Measurements from ENCODE around the gene LST1.
"Not testable (repeated sequence)": the region's sequence is repeated elsewhere in the genome, so short reads cannot be mapped to it uniquely, and the experiment has no call there.

LST1 gene

DNA sequence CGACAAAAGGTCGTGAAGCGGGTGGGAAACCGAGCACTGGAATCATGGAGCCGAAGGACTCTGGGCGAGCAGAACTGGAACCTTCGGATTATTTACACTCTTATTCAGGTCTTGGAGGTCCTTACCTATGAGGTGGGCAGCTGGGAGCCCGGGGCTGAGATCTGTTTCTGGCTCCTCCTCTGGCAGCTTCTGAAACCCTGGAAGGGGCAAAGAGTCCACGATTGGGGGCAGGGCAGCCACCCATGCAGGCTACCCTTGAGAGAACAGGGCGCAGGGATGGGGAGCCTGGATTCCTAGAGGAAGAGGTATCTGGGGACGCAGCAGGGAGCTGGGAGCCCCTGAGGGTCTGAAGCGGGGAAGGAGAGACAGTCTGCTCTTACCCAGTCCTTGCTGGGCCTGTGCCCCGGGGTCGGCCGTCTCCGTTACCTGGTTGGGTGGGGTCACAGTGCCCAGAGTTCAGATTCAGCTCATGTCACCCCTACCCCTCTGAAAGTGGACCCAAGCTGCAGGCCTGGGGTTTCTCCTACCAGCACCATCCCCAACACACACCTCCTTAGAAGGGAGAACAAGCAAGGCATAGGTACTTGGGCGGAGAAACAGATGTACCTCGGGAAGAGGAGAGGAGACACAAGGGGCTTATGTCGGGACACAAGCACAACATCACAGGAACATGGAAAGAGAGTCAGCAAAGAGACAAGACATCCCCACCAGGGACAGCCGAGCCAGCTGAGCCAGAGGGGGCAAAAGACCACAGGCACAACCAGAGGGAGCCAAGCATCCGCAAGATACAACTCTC is 4.4 kb upstream of the LST1 start:
- no peak for DNase-seq

DNA sequence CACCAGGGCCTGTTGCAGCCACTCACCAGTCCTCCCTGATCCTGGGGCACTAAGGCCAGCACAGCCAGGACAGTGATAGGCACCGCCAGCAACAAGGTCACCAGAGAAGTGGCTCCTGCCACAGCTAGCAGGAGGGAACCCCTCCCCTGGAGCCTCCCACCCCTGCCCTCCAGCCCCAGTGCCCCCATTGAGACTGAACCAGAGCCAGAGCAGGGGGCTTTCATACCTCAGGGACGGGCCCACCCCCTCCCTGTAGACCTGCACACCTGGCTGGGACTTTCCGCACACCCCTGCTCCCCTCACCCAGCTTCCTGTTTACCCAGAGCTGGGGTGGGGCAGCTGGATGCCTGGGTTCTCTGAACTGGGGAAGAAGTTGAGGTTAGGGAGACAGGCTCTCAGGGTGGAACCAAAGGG is 3.8 kb upstream of the LST1 start, which contains the start of gene LTB:
LTB (minus strand) TSS at position 195 of the 414 bp plus-strand sequence; CDS start at position 188, 7 bp downstream.
- no peak for DNase-seq

DNA sequence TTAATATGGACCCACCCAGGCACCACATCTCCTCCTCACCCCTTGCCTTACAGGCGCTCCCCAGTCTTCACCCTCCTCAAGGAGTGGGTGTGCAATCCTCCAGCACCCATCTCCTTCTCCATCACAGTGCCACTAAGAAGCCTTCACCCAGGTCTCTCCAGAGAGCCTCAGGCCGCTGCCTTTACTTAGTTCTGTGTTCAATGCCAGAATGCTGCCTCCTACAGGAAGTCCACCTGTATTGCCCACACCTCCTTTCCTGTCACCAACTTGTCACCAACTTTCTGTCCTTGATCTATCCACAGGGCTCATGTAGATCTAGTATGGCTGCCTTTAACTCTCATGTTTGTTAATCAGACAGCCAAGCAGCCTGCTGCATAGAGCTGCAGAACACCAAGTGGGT is 586 bp upstream of the LST1 start:
- DNase-seq = no peak

DNA sequence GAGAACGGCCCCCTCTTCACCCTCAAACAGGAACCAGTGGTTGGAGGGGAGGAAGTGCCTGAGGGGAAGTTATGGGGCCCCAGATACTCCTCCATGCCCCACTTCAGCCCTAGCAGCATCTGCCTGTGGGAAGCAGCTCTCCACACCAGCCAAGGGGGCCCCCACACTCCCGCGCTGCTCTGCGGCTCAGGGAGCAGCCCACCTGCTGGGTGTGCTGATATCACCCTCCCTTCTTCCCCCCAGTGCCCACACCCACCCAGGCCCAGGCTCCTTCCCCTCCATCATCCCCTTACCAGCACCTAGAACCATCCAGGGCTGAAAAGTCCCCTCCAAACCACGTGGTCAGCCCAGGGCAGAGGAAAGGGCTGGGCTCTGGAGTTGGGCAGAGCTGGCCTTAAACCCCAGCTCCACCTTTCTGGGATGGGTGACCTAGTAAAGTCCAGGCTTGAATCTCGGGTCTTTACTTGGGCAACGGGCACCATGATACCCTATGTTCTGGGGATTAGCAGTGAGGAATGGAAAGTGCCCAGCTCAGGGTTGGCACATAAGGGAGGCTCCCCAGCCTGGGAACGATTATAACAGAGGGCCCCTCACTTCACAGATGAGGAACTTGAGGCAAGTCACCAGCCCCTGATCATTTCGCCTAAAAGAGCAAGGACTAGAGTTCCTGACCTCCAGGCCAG is 663 bp downstream of the LST1 start:
- DNase-seq = no peak

DNA sequence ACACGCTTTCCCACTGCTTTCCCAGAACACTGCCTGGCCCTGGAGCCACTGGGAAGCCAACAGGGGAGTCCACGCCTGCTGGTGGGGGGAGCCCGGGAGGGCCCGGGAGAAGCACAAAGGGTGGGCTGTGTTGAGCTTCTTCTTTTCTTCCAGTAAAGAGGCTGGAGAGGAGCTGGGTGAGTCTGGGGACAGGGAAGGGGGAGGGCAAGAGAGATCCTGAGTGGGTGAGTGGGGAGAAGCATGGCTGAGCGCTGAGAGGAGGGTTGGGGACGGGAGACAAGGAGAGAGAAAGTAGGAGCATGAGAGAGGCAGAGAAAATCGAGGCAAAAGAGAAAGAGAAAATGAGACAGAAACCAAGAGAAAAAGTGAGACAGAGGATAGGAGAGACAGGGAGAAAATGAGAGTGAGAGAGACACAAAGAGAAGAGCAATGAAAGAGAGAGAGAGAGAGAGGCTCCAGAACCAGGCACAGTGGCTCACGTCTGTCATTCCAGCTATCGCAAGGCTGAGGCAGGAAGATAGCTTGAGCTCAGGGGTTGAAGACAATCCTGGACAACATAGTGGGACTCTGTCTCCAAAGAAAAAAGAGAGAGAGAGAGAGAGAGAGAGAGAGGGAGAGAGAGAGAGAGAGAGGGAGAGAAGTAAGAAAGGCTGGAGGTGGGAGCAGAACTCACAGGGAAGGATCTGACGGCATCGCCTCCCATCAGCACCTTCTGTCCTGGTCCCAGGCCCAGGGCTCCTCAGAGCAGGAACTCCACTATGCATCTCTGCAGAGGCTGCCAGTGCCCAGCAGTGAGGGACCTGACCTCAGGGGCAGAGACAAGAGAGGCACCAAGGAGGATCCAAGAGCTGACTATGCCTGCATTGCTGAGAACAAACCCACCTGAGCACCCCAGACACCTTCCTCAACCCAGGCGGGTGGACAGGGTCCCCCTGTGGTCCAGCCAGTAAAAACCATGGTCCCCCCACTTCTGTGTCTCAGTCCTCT is 2.0 kb downstream of the LST1 start:
- no peak for DNase-seq

DNA sequence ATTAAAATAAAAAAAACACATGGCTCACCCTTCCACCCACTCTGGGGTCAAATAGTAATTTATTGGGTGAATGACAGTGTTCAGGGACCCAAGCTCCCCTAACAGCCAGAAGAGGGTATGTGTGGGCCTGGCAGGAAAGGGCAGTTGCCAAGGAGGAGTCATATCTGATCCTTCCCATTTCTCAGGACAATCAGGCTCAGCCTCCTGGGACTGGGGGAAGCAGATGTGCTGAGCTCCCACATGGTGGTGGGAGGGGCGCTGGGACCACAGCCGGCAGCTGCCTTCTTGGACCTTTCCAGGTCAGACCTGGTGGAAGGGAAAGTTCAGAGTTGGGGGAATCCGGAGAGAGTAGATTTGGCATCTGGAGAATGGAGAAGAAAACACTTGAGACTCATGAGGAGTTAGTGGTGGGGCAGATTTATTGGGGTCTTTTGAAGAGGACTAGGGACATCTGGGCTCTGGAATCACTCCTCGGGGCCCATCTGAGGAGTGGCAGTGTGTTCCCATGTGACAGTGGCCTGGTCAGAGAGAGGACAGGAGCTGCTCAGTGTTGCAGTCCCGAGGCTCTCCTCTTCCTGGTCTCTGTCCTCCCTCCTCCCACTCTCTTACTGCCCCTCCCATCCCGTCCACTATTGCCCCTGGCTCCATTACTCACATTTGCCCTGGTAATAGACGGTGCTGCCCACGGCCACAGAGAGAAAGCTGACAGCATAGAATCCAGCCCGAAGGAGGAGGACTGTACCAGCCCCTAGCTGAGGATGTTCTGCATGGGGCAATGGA is 3.0 kb downstream of the LST1 start:
- no peak for DNase-seq

DNA sequence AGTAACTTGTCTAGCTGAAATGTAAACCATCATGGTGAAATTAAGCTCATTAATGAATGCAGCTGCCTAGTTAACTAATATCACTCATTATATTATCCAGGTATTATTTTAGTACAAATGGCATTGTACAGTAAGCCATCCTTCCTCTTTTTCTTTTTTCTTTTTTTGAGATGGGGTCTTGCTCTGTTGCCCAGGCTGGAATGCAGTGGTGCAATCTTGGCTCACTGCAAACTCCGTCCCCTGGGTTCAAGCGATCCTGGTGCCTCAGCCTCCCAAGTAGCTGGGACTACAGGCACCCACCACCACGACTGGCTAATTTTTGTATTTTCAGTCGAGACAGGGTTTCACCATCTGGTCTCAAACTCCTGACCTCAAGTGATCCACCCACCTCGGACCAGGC is 4.6 kb downstream of the LST1 start:
- DNase-seq = not testable (repeated sequence)

DNA sequence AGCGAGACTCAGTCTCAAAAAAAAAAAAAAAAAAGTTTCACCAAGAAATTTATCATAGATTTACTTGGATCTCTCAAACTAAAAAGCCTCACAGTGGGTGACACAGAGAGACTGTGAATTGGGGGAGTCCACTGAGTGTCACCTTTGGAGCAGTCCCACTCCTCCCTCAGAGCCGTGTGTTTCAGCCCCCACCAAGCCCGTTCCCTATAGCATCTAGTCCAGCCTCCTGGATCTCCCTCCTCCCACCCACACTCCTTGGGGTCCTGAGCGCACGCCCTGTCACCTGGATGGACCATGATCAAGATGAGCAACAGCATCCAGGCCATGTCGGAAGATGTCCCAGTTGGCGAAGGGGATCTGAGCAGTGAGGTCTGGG is 6.3 kb downstream of the LST1 start:
- no peak for DNase-seq

DNA sequence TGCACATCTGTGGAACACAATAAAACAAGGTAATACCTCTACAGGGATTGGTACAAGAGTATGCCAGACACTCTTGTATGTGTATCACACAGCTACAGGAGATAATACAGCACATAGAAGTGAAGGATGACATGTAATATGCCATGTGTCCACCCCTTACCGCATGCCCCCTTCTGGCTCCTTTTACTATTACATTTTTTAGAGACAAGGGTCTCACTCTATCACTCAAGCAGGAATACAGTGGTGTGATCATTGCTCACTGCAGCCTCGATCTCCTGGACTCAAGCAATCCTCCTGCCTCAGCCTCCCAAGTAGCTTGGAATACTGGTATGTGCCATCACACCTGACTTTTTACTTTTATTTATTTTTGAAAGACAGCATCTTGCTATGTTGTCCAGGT is 10.9 kb downstream of the LST1 start:
- DNase-seq = no peak

DNA sequence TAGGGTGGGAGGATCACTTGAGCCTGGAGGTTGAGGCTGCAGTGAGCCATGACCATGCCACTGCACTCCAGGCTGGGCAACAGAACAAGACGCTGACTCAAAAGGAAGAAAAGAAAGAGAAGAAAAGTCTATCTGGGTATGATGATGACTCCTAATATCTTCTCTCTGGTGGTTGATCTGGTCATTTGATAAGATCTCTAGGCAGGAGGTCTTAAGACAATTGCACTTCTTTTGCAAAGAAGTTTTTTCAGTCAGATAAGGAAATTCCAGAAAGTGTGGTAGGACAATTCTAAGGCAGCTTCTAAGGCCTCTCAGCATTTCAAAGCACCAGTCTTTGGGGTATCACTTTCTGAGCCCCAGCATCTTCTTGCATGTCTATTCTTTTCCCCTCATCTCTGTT is 21.2 kb downstream of the LST1 start:
- no peak for DNase-seq

DNA sequence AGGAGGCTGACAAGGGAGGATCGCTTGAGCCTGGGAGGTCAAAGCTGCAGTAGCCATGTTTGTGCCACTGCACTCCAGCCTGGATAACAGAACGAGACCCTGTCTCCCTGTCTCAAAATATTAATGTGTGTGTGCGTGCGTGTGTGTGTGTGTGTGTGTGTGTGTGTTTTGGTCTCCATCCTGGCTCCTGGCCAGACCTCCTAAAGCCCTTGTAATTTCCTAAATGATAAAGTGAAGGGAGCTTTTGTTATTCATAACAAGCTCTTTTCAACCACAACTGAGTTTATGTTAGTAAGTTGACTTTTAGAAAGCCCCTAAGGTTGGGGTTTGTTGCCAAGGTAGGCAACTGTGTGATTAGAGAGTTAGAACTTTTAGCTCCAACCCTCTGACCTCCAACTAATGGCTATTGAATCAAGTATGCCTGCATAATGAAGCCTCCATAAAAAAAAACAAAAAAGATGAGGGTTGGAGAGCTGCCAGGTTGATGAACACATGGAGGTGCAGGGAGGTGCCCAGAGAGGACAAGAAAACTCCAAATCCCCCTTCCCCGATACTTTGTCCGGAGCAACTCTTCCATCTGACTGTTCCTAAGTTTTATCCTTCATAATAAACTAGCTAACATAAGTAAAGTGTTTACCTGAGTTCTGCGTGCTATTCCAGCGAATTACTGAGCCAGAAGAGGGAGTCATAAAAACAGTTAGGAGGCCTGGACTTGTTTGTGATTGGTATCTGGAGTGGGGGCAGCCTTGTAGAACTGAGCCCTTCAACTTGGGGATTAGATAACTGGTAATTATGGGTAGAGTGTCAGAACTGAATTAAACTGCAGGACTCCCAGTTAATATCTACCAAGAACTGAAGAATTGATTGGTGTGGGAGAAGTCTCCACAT is 23.7 kb downstream of the LST1 start:
- no peak for DNase-seq

DNA sequence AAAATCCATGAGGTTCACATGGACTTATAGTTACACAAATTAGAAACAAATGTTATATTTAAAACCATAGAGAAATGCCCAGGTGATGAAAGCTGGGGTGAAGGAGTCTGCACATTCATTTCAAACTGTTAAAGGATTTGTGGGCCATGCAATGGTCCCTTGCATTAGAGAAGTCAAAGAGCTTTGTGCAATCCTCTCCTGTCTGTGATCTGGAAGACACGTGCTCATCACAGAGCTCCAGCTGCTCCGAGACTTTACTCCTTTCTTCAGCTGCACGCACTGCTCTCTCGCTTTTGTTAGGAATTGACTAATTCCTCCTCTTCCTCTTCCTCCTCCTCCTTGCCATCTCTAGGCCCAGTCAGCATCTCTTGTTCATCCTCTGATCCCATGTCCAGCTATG is 24.9 kb downstream of the LST1 start:
- no peak for DNase-seq

DNA sequence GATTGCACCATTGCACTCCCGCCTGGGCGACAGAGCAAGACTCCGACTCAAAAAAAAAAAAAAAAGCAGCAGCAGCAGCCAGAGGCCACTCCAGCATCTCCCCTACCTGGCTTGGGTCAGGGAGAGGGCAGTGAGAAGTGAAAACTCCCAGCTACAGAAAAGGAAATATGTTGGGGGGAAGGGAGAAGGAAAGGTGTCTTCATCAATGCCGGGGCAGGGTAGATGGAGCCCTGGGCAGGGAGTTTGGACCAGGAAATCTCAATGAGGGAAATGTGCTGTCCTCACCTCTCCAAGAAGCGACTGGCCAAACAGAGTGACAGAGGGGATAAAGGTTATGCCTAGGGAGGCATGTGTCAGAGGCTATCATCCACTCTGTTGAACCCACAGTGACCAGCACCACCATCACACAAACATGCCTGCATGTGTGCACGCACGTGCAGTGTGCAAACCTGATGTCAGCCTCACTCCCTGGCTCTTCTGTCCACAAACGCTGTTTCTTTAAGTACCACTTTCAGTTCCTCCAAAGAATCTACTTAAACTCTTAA is 28.1 kb downstream of the LST1 start:
- no peak for DNase-seq

DNA sequence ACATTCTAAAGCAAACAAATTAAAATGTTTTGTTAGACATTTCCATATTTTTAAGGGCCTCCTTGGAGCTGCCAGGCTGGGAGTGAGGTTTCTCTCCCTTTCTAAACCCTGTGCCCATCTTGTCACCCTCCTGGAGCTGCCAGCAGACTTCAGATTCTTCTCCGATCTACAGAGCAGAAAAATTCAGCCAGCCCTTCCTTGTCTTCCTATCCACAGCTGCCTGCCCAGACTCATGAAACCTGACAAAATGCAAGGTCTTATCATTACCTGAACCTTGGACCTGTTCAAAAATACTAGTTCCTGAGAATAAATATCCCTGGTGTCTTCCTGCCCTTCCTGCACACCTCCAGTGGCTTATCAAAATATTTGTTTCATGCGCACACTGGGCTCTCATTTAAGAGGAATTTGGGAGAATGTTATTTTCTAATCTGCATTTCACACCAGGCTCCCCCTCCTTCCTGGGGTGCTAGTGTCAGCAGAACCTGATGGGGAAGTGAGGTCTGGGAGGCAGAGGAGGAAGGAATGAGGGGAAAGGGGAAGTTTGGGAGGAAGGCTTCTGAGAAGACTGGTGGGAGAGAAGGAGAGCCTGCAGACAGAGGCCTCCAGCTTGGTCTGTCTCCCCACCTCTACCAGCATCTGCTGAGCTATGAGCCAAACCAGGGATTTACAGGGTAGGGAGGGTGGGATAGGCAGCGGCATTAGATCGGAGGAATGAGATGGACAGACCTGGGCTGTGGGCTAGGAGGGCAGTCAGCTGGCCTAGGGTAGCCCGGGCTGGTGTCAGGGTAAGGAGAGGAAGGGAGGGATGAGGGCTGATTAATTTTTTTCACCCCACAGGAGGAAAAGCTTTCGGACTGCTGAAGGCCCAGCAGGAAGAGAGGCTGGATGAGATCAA is 28.9 kb downstream of the LST1 start, which contains the start of gene AIF1:
AIF1 (plus strand) TSS at position 551 of the 895 bp plus-strand sequence; CDS start at position 647, 96 bp downstream.
- no peak for DNase-seq

DNA sequence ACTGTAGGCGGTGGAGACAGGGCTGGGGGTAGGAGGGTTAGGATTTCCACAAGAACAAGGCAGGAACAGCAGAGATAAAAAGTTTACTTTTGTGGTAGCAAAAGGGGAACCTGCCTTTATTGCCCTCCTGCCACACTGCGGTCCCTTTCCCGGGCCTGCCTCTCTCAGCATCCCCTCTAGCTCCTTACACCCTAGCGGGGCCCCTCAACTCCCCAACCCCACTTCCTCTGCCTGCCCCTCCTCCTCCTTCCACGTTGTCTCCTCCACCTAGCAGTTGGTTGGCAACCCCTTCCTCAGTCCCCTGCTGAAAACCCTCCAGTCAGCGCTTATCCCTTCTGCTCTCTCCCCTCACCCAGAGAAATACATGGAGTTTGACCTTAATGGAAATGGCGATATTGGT is 29.7 kb downstream of the LST1 start:
- DNase-seq = no peak

DNA sequence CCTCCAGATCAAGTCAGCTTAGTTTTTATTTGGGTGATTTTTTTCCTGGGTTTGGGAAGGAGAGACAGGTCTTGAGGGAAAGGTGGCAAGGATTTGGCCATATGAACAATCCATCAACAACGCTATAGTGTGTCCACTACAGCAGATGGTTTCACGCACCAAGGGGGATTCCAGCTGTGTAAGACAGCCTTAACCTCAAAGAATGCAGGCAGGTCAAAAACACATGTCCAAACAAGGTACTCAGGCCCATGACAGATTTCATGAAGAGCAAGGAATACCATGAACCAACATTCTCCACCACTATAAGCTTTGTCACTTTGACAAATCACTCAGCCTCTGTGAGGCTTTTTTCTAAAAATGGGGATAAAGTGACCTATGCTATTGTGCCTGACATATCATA is 30.9 kb downstream of the LST1 start:
- DNase-seq = no peak

DNA sequence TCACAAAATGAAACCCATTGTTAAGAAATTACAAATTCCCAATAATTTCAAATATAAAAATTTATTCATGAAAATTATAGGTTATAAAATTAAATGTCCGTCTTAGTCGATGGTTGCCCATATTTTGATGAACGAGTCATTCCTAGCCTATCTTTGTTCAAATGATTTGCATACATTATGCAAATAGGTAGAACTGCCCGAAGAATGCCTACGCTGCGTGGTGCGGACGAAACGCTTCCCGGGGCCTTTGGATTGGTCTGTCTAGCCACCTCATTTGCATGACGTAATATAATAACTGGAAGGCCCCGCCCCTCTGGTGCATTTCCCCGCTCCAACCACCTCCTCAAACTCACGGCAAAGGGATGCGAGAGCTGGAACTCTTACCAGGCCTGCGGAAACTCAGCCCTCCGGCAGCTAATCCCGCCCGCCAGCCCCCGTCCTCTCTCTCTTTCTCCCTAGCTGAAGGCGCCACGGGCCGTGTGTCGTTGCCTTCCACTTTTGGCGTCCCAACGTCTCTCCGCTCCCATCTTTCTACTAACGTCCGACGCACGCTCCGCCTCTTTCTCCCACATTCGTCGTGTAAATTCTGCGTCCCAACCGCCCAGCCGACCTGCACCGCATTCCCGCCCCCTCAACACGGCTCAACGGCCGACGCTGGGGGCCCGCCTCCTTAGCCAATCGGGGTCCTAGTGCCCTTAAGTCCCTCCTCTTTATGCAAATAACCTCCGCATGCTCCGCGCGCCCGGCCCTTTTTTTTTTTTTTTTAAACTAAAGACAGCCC is 33.9 kb downstream of the LST1 start:
- peak; percentile 89 for DNase-seq

DNA sequence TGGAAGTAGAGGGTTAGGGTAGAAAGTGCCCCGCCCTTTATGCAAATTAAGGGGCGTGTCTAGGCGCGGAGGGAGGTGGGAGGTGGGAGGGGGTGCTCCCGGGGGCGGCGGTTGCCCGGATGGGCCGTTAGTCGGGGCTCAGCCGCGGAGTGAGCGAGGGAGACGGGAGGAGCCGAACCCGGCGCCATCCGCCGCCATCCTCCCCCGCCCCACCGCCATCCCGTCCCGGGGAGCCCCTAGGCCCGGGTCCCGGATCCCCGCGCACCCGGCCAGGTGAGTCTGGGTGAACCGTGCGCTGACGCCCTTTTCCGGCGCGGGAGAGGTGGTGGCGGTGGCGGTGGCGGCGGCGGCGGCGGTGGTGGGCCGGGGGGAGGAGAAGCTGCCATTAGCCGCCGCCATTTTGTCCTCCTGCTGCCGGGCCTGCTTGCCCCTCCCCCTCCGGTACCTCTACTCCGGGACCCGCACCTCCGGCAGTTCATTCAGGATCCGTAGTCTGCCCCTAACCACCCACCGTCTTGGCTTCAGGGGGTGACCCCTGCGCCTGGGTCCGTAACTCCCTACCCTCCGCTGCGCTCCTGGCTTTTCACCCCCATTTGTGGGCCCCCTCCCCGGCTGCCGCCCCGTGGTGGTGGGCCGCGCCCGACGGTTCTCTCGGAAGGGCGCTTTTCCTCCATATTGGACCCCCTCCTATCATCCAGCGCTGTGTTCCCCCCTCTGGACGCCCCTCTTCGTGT is 34.7 kb downstream of the LST1 start, which contains the start of gene PRRC2A:
PRRC2A (plus strand) TSS at position 130 of the 734 bp plus-strand sequence. CDS start 2,075 bp downstream, outside the sequence.
- peak; percentile 96 for DNase-seq
